HCT116 (cell line): ENCODE measurements around the gene WDR20. TPM values are rescaled to one million over a fixed set of nuclear protein-coding genes. Genes with fewer than 3 reads are reported as not detected.

Experiments used
- ATAC-seq: fragments of 200-7000 bp; cut with Tn5 transposase; 2 replicates; pipeline ENCODE4 v1.9.1; 2020; ENCODE audit warnings: mild to moderate bottlenecking, moderate library complexity
- BruUV-seq: library from RNA; stranded (reverse); fragments of 400-500 nt; replicated peaks from 2 replicates; lab custom pipeline; 2021; lab: Mats Ljungman, UMichigan
- CTCF ChIA-PET: fragments of 300-600 bp; sonication (Branson Sonifier 250); formaldehyde crosslinking; loops from one replicate; lab custom pipeline; 2021; ENCODE audit warnings: antibody characterized with exemption; lab: Charles Lee
- POLR2A ChIA-PET: fragments of 300-600, 350-600 bp; sonication (Branson Sonifier 250); formaldehyde crosslinking; loops from one replicate; lab custom pipeline; 2021; ENCODE audit warnings: antibody characterized with exemption; lab: Charles Lee
- RAD21 ChIA-PET, 2 experiments: fragments of 300-600 bp; sonication (Branson Sonifier 250); formaldehyde crosslinking; loops; one replicate each; lab custom pipeline; 2023; ENCODE audit warnings: low total read pairs in 2 of 2; ENCODE audit not compliant: uncharacterized antibody in 2 of 2, unreplicated experiment in 2 of 2, low non-redundant PET in 1 of 2; lab: Charles Lee
- DNase-seq: peaks from one replicate; pipeline ENCODE4 v3.0.0-alpha.2; 2010; ENCODE audit warnings: low read depth, low spot score
- H2AFZ ChIP-seq: fragments of 200-600 bp; shearing (Covaris generic), sonication (generic); 2 replicates; pipeline ENCODE4 v1.6.1; 2017; ENCODE audit warnings: low read depth, mixed run types, mixed read lengths, antibody characterized with exemption, low read length; ENCODE audit not compliant: poor library complexity, severe bottlenecking
- H3K27ac ChIP-seq: 2 replicates; pipeline ENCODE4 v1.5.1; 2012; ENCODE audit warnings: low read depth, low read length
- H3K27me3 ChIP-seq: fragments of 200-600 bp; sonication (generic); 2 replicates; pipeline ENCODE4 v1.6.1; 2016; ENCODE audit warnings: mixed run types, low read length, mixed read lengths; ENCODE audit not compliant: insufficient read depth
- H3K36me3 ChIP-seq, 2 experiments: fragments of 200-500 bp in 1 of 2; fragments of 200-600 bp in 1 of 2; sonication (Bioruptor generic) in 1 of 2; sonication (generic) in 1 of 2; 2 replicates each; pipeline versions ENCODE4 v1.5.1 to v1.6.1; 2014 to 2016; ENCODE audit warnings: low read length in 2 of 2, inconsistent platforms in 1 of 2, mixed read lengths in 1 of 2, mixed run types in 1 of 2; ENCODE audit not compliant: insufficient read depth in 2 of 2, control insufficient read depth in 1 of 2
- H3K4me1 ChIP-seq, 2 experiments: fragments of 200-600 bp in 1 of 2; sonication (generic) in 1 of 2; 2 replicates each; pipeline versions ENCODE4 v1.5.1 to v1.6.1; 2012 to 2017; ENCODE audit warnings: low read length in 2 of 2, inconsistent platforms in 1 of 2, mild to moderate bottlenecking in 1 of 2, mixed read lengths in 1 of 2, mixed run types in 1 of 2, moderate library complexity in 1 of 2; ENCODE audit not compliant: insufficient read depth in 2 of 2, control insufficient read depth in 1 of 2
- H3K4me2 ChIP-seq: fragments of 200-600 bp; sonication (generic); 2 replicates; pipeline ENCODE4 v1.6.1; 2017; ENCODE audit warnings: mixed run types, low read length, mixed read lengths
- H3K4me3 ChIP-seq, 2 experiments: fragments of 200-600 bp in 1 of 2; sonication (generic) in 1 of 2; replicated peaks in 1 of 2; 2 replicates each; pipeline ENCODE4 v1.5.1; 2011 to 2016; ENCODE audit warnings: low read length in 2 of 2, control low read depth in 1 of 2, low read depth in 1 of 2, mild to moderate bottlenecking in 1 of 2, mixed read lengths in 1 of 2, mixed run types in 1 of 2
- H3K79me2 ChIP-seq: fragments of 200-600 bp; sonication (generic); 2 replicates; pipeline ENCODE4 v1.6.1; 2017; ENCODE audit warnings: mild to moderate bottlenecking, mixed run types, low read length, moderate library complexity, mixed read lengths; ENCODE audit not compliant: insufficient read depth
- H3K9ac ChIP-seq: fragments of 200-600 bp; sonication (generic); 2 replicates; pipeline ENCODE4 v1.6.1; 2016; ENCODE audit warnings: low read length, mixed read lengths
- H3K9me2 ChIP-seq: fragments of 200-600 bp; sonication (generic), shearing (Covaris generic); 2 replicates; pipeline ENCODE4 v1.6.1; 2017; ENCODE audit warnings: mixed run types, mild to moderate bottlenecking, moderate library complexity; ENCODE audit not compliant: insufficient read depth
- H3K9me3 ChIP-seq, 2 experiments: fragments of 200-500 bp in 1 of 2; fragments of 200-600 bp in 1 of 2; sonication (Bioruptor generic) in 1 of 2; sonication (generic) in 1 of 2; 2 replicates each; pipeline ENCODE4 v1.6.1; 2014 to 2017; ENCODE audit warnings: low read length in 2 of 2, mixed read lengths in 2 of 2, inconsistent platforms in 1 of 2, low read depth in 1 of 2, mild to moderate bottlenecking in 1 of 2, mixed run types in 1 of 2, moderate library complexity in 1 of 2; ENCODE audit not compliant: control insufficient read depth in 1 of 2, insufficient read depth in 1 of 2
- H4K20me1 ChIP-seq: fragments of 200-600 bp; sonication (generic), shearing (Covaris generic); 2 replicates; pipeline ENCODE4 v1.6.1; 2017; ENCODE audit warnings: mixed run types, mild to moderate bottlenecking, moderate library complexity; ENCODE audit not compliant: insufficient read depth
- CEBPB ChIP-seq: IDR thresholded peaks from 2 replicates; pipeline ENCODE4 v1.6.1; 2012; ENCODE audit warnings: low read depth
- FOSL1 ChIP-seq: IDR thresholded peaks from 2 replicates; pipeline ENCODE4 v1.6.1; 2012; ENCODE audit warnings: low read depth
- POLR2A ChIP-seq: IDR thresholded peaks from 2 replicates; pipeline ENCODE4 v1.7.0; 2011; ENCODE audit warnings: borderline replicate concordance; ENCODE audit not compliant: insufficient read depth, insufficient read length; ENCODE audit errors: extremely low read depth
- RAD21 ChIP-seq: IDR thresholded peaks from 2 replicates; pipeline ENCODE4 v1.6.1; 2012; ENCODE audit warnings: low read depth, mild to moderate bottlenecking
- SRF ChIP-seq: IDR thresholded peaks from 2 replicates; pipeline ENCODE4 v1.6.1; 2012; ENCODE audit warnings: low read depth
- YY1 ChIP-seq: IDR thresholded peaks from 2 replicates; pipeline ENCODE4 v1.6.1; 2011; ENCODE audit warnings: low read length, low read depth, moderate library complexity, mild to moderate bottlenecking; ENCODE audit not compliant: insufficient replicate concordance; ENCODE audit errors: extremely low read depth
- intact Hi-C: fragments of 100-400 bp; cut with micrococcal nuclease; formaldehyde crosslinking; loops from 2 replicates; pipeline ENCODE4 v1.10.0; 2022
- total RNA-seq: library from RNA; stranded (reverse); gene quantifications from one replicate; pipeline ENCODE4 v1.2.1, GENCODE V29; 2021; ENCODE audit not compliant: unreplicated experiment

WDR20 gene
- total RNA-seq, 1 experiment from 2014 or later = 21.1 TPM

DNA sequence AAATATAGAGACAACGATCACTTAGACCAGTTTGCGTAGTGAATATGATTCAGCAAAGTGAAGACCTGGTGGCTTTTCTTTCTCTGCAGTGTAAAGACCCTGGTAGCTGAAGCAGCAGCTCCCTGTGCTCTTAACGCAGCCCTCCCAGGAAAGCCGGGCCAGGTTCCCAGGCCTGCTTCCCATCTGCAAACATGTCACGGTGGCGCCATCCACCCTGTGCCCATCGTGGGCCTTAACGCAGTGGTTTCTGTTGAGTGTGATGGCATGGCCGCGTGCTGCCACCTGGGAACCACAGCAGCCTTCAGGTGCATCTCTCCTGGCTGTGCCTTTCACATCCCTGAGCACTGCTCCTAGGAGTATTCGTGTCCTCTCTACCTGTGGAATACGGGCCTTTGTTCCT, 71.5 kb downstream of the WDR20 start:
- H3K9me2 ChIP-seq = no peaks in the 10 kb centered on the region
- DNase-seq (no peak), ATAC-seq (no peak)
- H3K36me3 ChIP-seq = peaks cover 2 to 6% of the 10 kb centered on the region in 2 experiments; a peak in 2 of 4 replicates
- no peak overlapping the region for H2AFZ ChIP-seq
- no peaks in the 10 kb centered on the region for H4K20me1 ChIP-seq
- no peak overlapping the region for H3K9ac ChIP-seq
- RAD21 ChIA-PET = no interaction called here
- TF ChIP-seq FOSL1 (no peak), CEBPB (no peak), RAD21 (no peak), POLR2A (no peak)
- no peaks in the 10 kb centered on the region for H3K4me1 ChIP-seq
- H3K79me2 ChIP-seq = peaks cover 25% of the 10 kb centered on the region
- no peak overlapping the region for H3K4me2 ChIP-seq
- no peak overlapping the region for H3K27ac ChIP-seq
- H3K9me3 ChIP-seq = no peaks in the 10 kb centered on the region
- H3K27me3 ChIP-seq = no peaks in the 10 kb centered on the region
- no peak overlapping the region for H3K4me3 ChIP-seq
- intact Hi-C loops = no loop called here
- CTCF ChIA-PET = no interaction called here
- BruUV-seq = no TSS peak
- POLR2A ChIA-PET = no interaction called here

DNA sequence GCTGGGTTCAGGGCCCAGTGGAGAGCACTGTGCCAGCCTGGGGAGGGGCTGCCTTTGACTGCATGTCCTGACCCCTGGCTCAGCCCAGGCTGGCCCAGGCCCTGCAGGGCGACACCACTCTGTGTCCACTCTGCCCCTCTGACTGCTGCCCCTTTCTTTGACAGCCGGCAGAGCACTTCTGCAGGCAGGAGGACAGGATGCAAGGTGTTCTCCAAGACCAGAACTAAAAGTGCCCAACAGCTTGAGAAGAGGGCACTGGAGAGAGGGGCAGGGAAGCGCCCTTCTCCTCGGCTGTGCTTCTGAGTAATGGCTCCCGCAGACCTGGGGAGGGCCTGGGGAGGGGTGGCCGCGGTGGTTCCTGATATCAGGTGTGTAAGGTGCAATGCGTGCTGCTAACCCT, 72.7 kb downstream of the WDR20 start:
- H3K36me3 ChIP-seq = peaks cover 2 to 6% of the 10 kb centered on the region in 2 experiments; a peak in 1 of 4 replicates
- no peaks in the 10 kb centered on the region for H3K27me3 ChIP-seq
- TF ChIP-seq SRF (no peak), YY1 (no peak), CEBPB (no peak)
- H3K27ac ChIP-seq = no peak overlapping the region
- BruUV-seq = no TSS peak
- no peak for DNase-seq
- no peak overlapping the region for H2AFZ ChIP-seq
- no peak for ATAC-seq
- no peaks in the 10 kb centered on the region for H3K4me1 ChIP-seq
- ChIA-PET CTCF (no interaction called here), RAD21 (no interaction called here), POLR2A (no interaction called here)
- no peak overlapping the region for H3K4me2 ChIP-seq
- H3K9me3 ChIP-seq = no peaks in the 10 kb centered on the region
- H3K4me3 ChIP-seq = no peak overlapping the region
- intact Hi-C loops = no loop called here
- H3K79me2 ChIP-seq = peaks cover 30% of the 10 kb centered on the region
- H4K20me1 ChIP-seq = no peaks in the 10 kb centered on the region
- H3K9me2 ChIP-seq = no peaks in the 10 kb centered on the region
- no peak overlapping the region for H3K9ac ChIP-seq
